ENCODE measurements around the gene AGXT. TPM values are rescaled to one million over a fixed set of nuclear protein-coding genes. Genes with fewer than 3 reads are reported as not detected.

AGXT gene
- total and polyA plus RNA-seq, 4 donors, result 254 to 1,572 (median 1,428) TPM

GRCh38 chr2:240874715-240875227 is 6.1 kb downstream of the AGXT start:
- no peak for TF ChIP-seq EGR1 (IDR thresholded peaks at IDR 0.05; ENCODE audit: low read depth in 2 of 2)
- no peak for TF ChIP-seq ZBTB33 (IDR thresholded peaks at IDR 0.05)
- no peak for TF ChIP-seq SP1 (IDR thresholded peaks at IDR 0.05)
- TF ChIP-seq CTCF (IDR thresholded peaks at IDR 0.05; ENCODE audit: low read depth, low read length, missing input control), result no peak
- TF ChIP-seq GABPA (IDR thresholded peaks at IDR 0.05 in 1 of 2, conservative IDR thresholded peaks at IDR 0.05 in 1 of 2), result no peak
- no peak for TF ChIP-seq HNF4A (conservative IDR thresholded peaks at IDR 0.05)
- TF ChIP-seq FOXA1 (IDR thresholded peaks at IDR 0.05), result no peak
- no peak for TF ChIP-seq ATF3 (IDR thresholded peaks at IDR 0.05)
- no peak for TF ChIP-seq MAX (IDR thresholded peaks at IDR 0.05)
- TF ChIP-seq REST (IDR thresholded peaks at IDR 0.05), result no peak
- TF ChIP-seq FOXA2 (IDR thresholded peaks at IDR 0.05), result no peak
- no peak for TF ChIP-seq TAF1 (conservative IDR thresholded peaks at IDR 0.05)
- no peak for TF ChIP-seq HNF4G (IDR thresholded peaks at IDR 0.05)
- TF ChIP-seq NR2F2 (IDR thresholded peaks at IDR 0.05), result no peak
- TF ChIP-seq RAD21 (IDR thresholded peaks at IDR 0.05), result no peak
- no peaks in the 10 kb centered on the region for H3K9me3 ChIP-seq (ENCODE audit: control insufficient read depth in 4 of 4, low read length in 3 of 4)
- peaks cover 2 to 25% (median 8%) of the 10 kb centered on the region in 4 donors for H3K36me3 ChIP-seq (ENCODE audit: control insufficient read depth in 4 of 4, insufficient read depth in 3 of 4, low read depth in 1 of 4, low read length in 3 of 4)
- peak overlapping the region; percentile 50 to 59 for H3K27ac ChIP-seq (ENCODE audit: low read depth in 1 of 2, low read length in 2 of 2)
- peaks cover 22 to 95% (median 80%) of the 10 kb centered on the region in 4 donors for H3K4me1 ChIP-seq (ENCODE audit: control insufficient read depth in 4 of 4, insufficient read depth in 4 of 4, low read length in 3 of 4)
- H3K27me3 ChIP-seq (ENCODE audit: control insufficient read depth in 4 of 4, insufficient read depth in 4 of 4, low read length in 3 of 4), result no peaks in the 10 kb centered on the region
- WGBS, result 54% methylated on average over 12 of the region's 12 CpGs
- no peak overlapping the region for H3K9ac ChIP-seq (ENCODE audit: low read depth in 1 of 2, low read length in 2 of 2)
- no peak for DNase-seq (ENCODE audit: low spot score)
- peak overlapping the region in 1 of 3 donors; percentile 5 for H3K4me3 ChIP-seq (ENCODE audit: low read depth in 1 of 3, low read length in 3 of 3)
